ENCODE measurements around the gene PROS1.
"Not testable (repeated sequence)": the region's sequence is repeated elsewhere in the genome, so short reads cannot be mapped to it uniquely, and the experiment has no call there.

Gene PROS1

GRCh38 chr3:93873412-93873811, 100.3 kb downstream of the PROS1 start:
- not testable (repeated sequence) for DNase-seq (ENCODE audit: low spot score)

GRCh38 chr3:93867425-93867824, 106.3 kb downstream of the PROS1 start:
- DNase-seq (ENCODE audit: low spot score) = peak; percentile 9

- DNase-seq (ENCODE audit: low spot score) = no peak
Measured at GRCh38 chr3:93861017-93861416, 112.7 kb downstream of the PROS1 start.

GRCh38 chr3:93855401-93855800, 118.3 kb downstream of the PROS1 start:
- no peak for DNase-seq (ENCODE audit: low spot score)

- not testable (repeated sequence) for DNase-seq (ENCODE audit: low spot score)
Measured at GRCh38 chr3:93852228-93852627, 121.5 kb downstream of the PROS1 start.

GRCh38 chr3:93843981-93844380, 129.7 kb downstream of the PROS1 start:
- DNase-seq (ENCODE audit: low spot score) = no peak

GRCh38 chr3:93839193-93839592, 134.5 kb downstream of the PROS1 start:
- DNase-seq (ENCODE audit: low spot score) = not testable (repeated sequence)

All from HuH-7 (cell line).